ENCODE results near the gene DFFB. TPM values are rescaled to one million over a fixed set of nuclear protein-coding genes. Genes with fewer than 3 reads are reported as not detected.

Gene DFFB
- total and polyA plus RNA-seq, 4 experiments from 2014 or later, result 8.2 to 26.1 (median 18.1) TPM

- intact Hi-C loops (cut with micrococcal nuclease), result no loop called here
- H3K4me1 ChIP-seq (ENCODE audit: insufficient read depth, low read length), result peaks cover 38% of the 10 kb centered on the region
- peaks cover 20 to 44% (median 36%) of the 10 kb centered on the region in 4 donors for H3K4me1 Mint-ChIP-seq
- no peaks in the 10 kb centered on the region for H3K27me3 ChIP-seq (ENCODE audit: insufficient read depth, low read length)
- H3K9me3 ChIP-seq (ENCODE audit: control insufficient read depth in 1 of 2, low read length in 2 of 2), result no peaks in the 10 kb centered on the region
- no peaks in the 10 kb centered on the region for H3K27me3 Mint-ChIP-seq
- H3K9me3 Mint-ChIP-seq, result peaks cover 0 to 4% (median 0%) of the 10 kb centered on the region in 8 donors
- H3K27ac ChIP-seq (ENCODE audit: low read depth, low read length), result peak overlapping the region; percentile 44
- peak overlapping the region in 3 of 8 donors; percentile 11 to 98 (median 25) for H3K4me3 Mint-ChIP-seq
- H3K36me3 ChIP-seq (ENCODE audit: insufficient read depth, low read length), result no peaks in the 10 kb centered on the region
- H3K36me3 Mint-ChIP-seq, result peaks cover 0 to 8% of the 10 kb centered on the region in 2 donors
- DNase-seq, result no peak
- H3K4me3 ChIP-seq (ENCODE audit: low read length in 2 of 2), result no peak overlapping the region
- ChIA-PET CTCF (ENCODE audit: partially characterized antibody) (interaction anchor here (0.6 kb wide), 1 partner anchor 38 kb away, joined by 3 read pairs; no protein-coding TSS in a partner anchor), POLR2A (ENCODE audit: partially characterized antibody) (interaction anchor here (1.1 to 5.3 kb wide), 2 partner anchors 11 to 47 kb away, joined by 3 to 73 read pairs; partner anchors contain the start of genes CEP104 and DFFB)
- H3K27ac Mint-ChIP-seq, result peak overlapping the region in 6 of 7 donors; percentile 59 to 99 (median 90)
These were observed 46.9 kb downstream of the DFFB start for GRCh38 chr1:3904006-3904842.

- Histone ChIP-seq H3K27me3 (ENCODE audit: insufficient read depth, low read length) (no peaks in the 10 kb centered on the region), H3K27ac (ENCODE audit: low read depth, low read length) (no peak overlapping the region), H3K4me3 (ENCODE audit: low read length in 2 of 2) (no peak overlapping the region), H3K36me3 (ENCODE audit: insufficient read depth, low read length) (no peaks in the 10 kb centered on the region), H3K4me1 (ENCODE audit: insufficient read depth, low read length) (peaks cover 35% of the 10 kb centered on the region), H3K9me3 (ENCODE audit: control insufficient read depth in 1 of 2, low read length in 2 of 2) (no peaks in the 10 kb centered on the region)
- H3K27ac Mint-ChIP-seq, result peak overlapping the region in 2 of 7 donors; percentile 36 to 73
- peaks cover 0 to 8% of the 10 kb centered on the region in 2 donors for H3K36me3 Mint-ChIP-seq
- DNase-seq, result no peak
- POLR2A ChIA-PET (ENCODE audit: partially characterized antibody), result no interaction called here
- H3K4me3 Mint-ChIP-seq, result no peak overlapping the region
- CTCF ChIA-PET (ENCODE audit: partially characterized antibody), result no interaction called here
- no peaks in the 10 kb centered on the region for H3K27me3 Mint-ChIP-seq
- H3K4me1 Mint-ChIP-seq, result peaks cover 18 to 40% (median 33%) of the 10 kb centered on the region in 4 donors
- intact Hi-C loops (cut with micrococcal nuclease), result no loop called here
- H3K9me3 Mint-ChIP-seq, result peaks cover 0 to 4% (median 0%) of the 10 kb centered on the region in 8 donors
These were observed 47.5 kb downstream of the DFFB start for GRCh38 chr1:3904843-3905185.

GRCh38 chr1:3905266-3905952 lies 48.1 kb downstream of the DFFB start:
- Histone ChIP-seq H3K27me3 (ENCODE audit: insufficient read depth, low read length) (no peaks in the 10 kb centered on the region), H3K27ac (ENCODE audit: low read depth, low read length) (no peak overlapping the region), H3K36me3 (ENCODE audit: insufficient read depth, low read length) (no peaks in the 10 kb centered on the region), H3K4me1 (ENCODE audit: insufficient read depth, low read length) (peaks cover 35% of the 10 kb centered on the region), H3K9me3 (ENCODE audit: control insufficient read depth in 1 of 2, low read length in 2 of 2) (no peaks in the 10 kb centered on the region), H3K4me3 (ENCODE audit: low read length in 2 of 2) (no peak overlapping the region)
- intact Hi-C loops (cut with micrococcal nuclease), result no loop called here
- Mint-ChIP-seq H3K27me3 (no peaks in the 10 kb centered on the region), H3K27ac (peak overlapping the region in 6 of 7 donors; percentile 7 to 53 (median 51)), H3K4me3 (peak overlapping the region in 2 of 8 donors; percentile 16 to 39), H3K4me1 (peaks cover 18 to 39% (median 30%) of the 10 kb centered on the region in 4 donors), H3K9me3 (no peaks in the 10 kb centered on the region), H3K36me3 (peaks cover 0 to 4% of the 10 kb centered on the region in 2 donors)
- POLR2A ChIA-PET (ENCODE audit: partially characterized antibody), result no interaction called here
- DNase-seq, result no peak
- CTCF ChIA-PET (ENCODE audit: partially characterized antibody), result interaction anchor here (2.0 kb wide), 1 partner anchor 48 kb away, joined by 7 read pairs; the partner anchor contains the start of genes CEP104 and DFFB

- Mint-ChIP-seq H3K27me3 (no peaks in the 10 kb centered on the region), H3K36me3 (no peaks in the 10 kb centered on the region), H3K4me1 (peaks cover 18 to 39% (median 31%) of the 10 kb centered on the region in 4 donors), H3K27ac (peak overlapping the region in 3 of 7 donors; percentile 7 to 52 (median 46)), H3K4me3 (no peak overlapping the region), H3K9me3 (no peaks in the 10 kb centered on the region)
- Histone ChIP-seq H3K9me3 (ENCODE audit: control insufficient read depth in 1 of 2, low read length in 2 of 2) (no peaks in the 10 kb centered on the region), H3K27me3 (ENCODE audit: insufficient read depth, low read length) (no peaks in the 10 kb centered on the region), H3K4me1 (ENCODE audit: insufficient read depth, low read length) (peaks cover 37% of the 10 kb centered on the region), H3K36me3 (ENCODE audit: insufficient read depth, low read length) (no peaks in the 10 kb centered on the region), H3K27ac (ENCODE audit: low read depth, low read length) (no peak overlapping the region), H3K4me3 (ENCODE audit: low read length in 2 of 2) (no peak overlapping the region)
- intact Hi-C loops (cut with micrococcal nuclease), result no loop called here
- no peak for DNase-seq
- ChIA-PET CTCF (ENCODE audit: partially characterized antibody) (interaction anchor here (2.0 kb wide), 1 partner anchor 48 kb away, joined by 7 read pairs; the partner anchor contains the start of genes CEP104 and DFFB), POLR2A (ENCODE audit: partially characterized antibody) (no interaction called here)
These were observed 48.8 kb downstream of the DFFB start for GRCh38 chr1:3905953-3906671.

GRCh38 chr1:3906672-3907020 lies 49.4 kb downstream of the DFFB start:
- H3K27ac ChIP-seq (ENCODE audit: low read depth, low read length), result no peak overlapping the region
- H3K9me3 ChIP-seq (ENCODE audit: control insufficient read depth in 1 of 2, low read length in 2 of 2), result no peaks in the 10 kb centered on the region
- Mint-ChIP-seq H3K27me3 (no peaks in the 10 kb centered on the region), H3K4me1 (peaks cover 18 to 35% (median 31%) of the 10 kb centered on the region in 4 donors), H3K4me3 (no peak overlapping the region), H3K27ac (no peak overlapping the region), H3K9me3 (no peaks in the 10 kb centered on the region), H3K36me3 (no peaks in the 10 kb centered on the region)
- H3K4me3 ChIP-seq (ENCODE audit: low read length in 2 of 2), result no peak overlapping the region
- no peak for DNase-seq
- intact Hi-C loops (cut with micrococcal nuclease), result no loop called here
- no peaks in the 10 kb centered on the region for H3K36me3 ChIP-seq (ENCODE audit: insufficient read depth, low read length)
- peaks cover 32% of the 10 kb centered on the region for H3K4me1 ChIP-seq (ENCODE audit: insufficient read depth, low read length)
- POLR2A ChIA-PET (ENCODE audit: partially characterized antibody), result no interaction called here
- CTCF ChIA-PET (ENCODE audit: partially characterized antibody), result interaction anchor here (2.0 kb wide), 1 partner anchor 49 kb away, joined by 7 read pairs; the partner anchor contains the start of genes CEP104 and DFFB
- H3K27me3 ChIP-seq (ENCODE audit: insufficient read depth, low read length), result no peaks in the 10 kb centered on the region

- DNase-seq, result no peak
- no peak overlapping the region for H3K4me3 Mint-ChIP-seq
- no peaks in the 10 kb centered on the region for H3K27me3 Mint-ChIP-seq
- no peaks in the 10 kb centered on the region for H3K9me3 ChIP-seq (ENCODE audit: control insufficient read depth in 1 of 2, low read length in 2 of 2)
- H3K9me3 Mint-ChIP-seq, result no peaks in the 10 kb centered on the region
- intact Hi-C loops (cut with micrococcal nuclease), result no loop called here
- H3K36me3 Mint-ChIP-seq, result no peaks in the 10 kb centered on the region
- no peak overlapping the region for H3K4me3 ChIP-seq (ENCODE audit: low read length in 2 of 2)
- H3K36me3 ChIP-seq (ENCODE audit: insufficient read depth, low read length), result no peaks in the 10 kb centered on the region
- no peaks in the 10 kb centered on the region for H3K27me3 ChIP-seq (ENCODE audit: insufficient read depth, low read length)
- peak overlapping the region in 1 of 7 donors; percentile 32 for H3K27ac Mint-ChIP-seq
- no peak overlapping the region for H3K27ac ChIP-seq (ENCODE audit: low read depth, low read length)
- POLR2A ChIA-PET (ENCODE audit: partially characterized antibody), result no interaction called here
- peaks cover 17 to 31% (median 29%) of the 10 kb centered on the region in 4 donors for H3K4me1 Mint-ChIP-seq
- CTCF ChIA-PET (ENCODE audit: partially characterized antibody), result interaction anchor here (2.0 kb wide), 1 partner anchor 49 kb away, joined by 7 read pairs; the partner anchor contains the start of genes CEP104 and DFFB
- peaks cover 28% of the 10 kb centered on the region for H3K4me1 ChIP-seq (ENCODE audit: insufficient read depth, low read length)
These were observed 49.8 kb downstream of the DFFB start for GRCh38 chr1:3907031-3907534.

All from CD4-positive, alpha-beta memory T cell (primary cell).